Kidney epithelial cell (primary cell): ENCODE data around the gene PPP1R14B. TPM values are rescaled to one million over a fixed set of nuclear protein-coding genes. Genes with fewer than 3 reads are reported as not detected.
A peak's percentile ranks its signal among the peaks of the same experiment; 100 is the strongest.

Experiments
- DNase-seq: peaks from one replicate; pipeline ENCODE4 v3.0.0-alpha.2; 2010; ENCODE audit warnings: low read depth
- H3K27me3 ChIP-seq: 2 replicates; pipeline ENCODE4 v1.6.0; 2011; ENCODE audit warnings: low read length; ENCODE audit not compliant: control insufficient read depth, insufficient read depth
- H3K36me3 ChIP-seq: 2 replicates; pipeline ENCODE4 v1.5.1; 2011; ENCODE audit warnings: low read length; ENCODE audit not compliant: control insufficient read depth, insufficient read depth
- H3K4me3 ChIP-seq: 2 replicates; pipeline ENCODE4 v1.5.1; 2011; ENCODE audit warnings: low read depth, mild to moderate bottlenecking, control low read depth, low read length
- total RNA-seq: library from RNA; depleted of rRNA; stranded (reverse); fragments of >200 nt; gene quantifications from 2 replicates; pipeline ENCODE4 v1.2.3, GENCODE V29; 2015
- TF ChIP-seq, protein P1 (sequence below): IDR thresholded peaks from 2 replicates; pipeline ENCODE4 v1.5.1; 2011; ENCODE audit warnings: mild to moderate bottlenecking, moderate library complexity, low read length, control low read depth, inconsistent platforms; ENCODE audit not compliant: insufficient read depth, poor library complexity, severe bottlenecking

PPP1R14B gene
- total RNA-seq, 1 donor from 2014 or later = 599 TPM

DNA sequence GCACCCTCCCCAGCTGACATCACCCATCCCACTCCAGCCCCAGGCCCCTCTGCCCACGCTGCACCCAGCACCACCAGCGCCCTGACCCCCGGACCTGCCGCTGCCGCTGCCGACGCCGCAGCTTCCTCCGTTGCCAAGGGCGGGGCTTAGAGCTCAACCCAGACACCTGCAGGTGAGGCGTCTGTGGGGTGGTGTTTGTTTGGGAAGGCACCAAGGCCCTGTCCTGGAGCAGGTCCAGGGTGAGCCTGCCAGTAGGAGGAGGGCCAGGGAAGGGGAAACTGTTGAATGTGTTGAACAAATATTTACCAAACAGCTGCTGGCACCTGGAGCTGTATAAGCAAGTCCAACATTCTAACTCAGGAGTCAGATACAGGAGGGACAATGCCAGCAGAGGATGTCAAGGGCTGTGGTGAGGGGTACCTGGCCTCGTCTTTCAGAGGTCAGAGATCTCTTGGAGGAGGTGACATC is 9.2 kb downstream of the PPP1R14B start:
- Histone ChIP-seq H3K27me3 (no peaks in the 10 kb centered on the region), H3K36me3 (no peaks in the 10 kb centered on the region), H3K4me3 (no peak overlapping the region)
- DNase-seq = no peak
- TF ChIP-seq, protein P1, sequence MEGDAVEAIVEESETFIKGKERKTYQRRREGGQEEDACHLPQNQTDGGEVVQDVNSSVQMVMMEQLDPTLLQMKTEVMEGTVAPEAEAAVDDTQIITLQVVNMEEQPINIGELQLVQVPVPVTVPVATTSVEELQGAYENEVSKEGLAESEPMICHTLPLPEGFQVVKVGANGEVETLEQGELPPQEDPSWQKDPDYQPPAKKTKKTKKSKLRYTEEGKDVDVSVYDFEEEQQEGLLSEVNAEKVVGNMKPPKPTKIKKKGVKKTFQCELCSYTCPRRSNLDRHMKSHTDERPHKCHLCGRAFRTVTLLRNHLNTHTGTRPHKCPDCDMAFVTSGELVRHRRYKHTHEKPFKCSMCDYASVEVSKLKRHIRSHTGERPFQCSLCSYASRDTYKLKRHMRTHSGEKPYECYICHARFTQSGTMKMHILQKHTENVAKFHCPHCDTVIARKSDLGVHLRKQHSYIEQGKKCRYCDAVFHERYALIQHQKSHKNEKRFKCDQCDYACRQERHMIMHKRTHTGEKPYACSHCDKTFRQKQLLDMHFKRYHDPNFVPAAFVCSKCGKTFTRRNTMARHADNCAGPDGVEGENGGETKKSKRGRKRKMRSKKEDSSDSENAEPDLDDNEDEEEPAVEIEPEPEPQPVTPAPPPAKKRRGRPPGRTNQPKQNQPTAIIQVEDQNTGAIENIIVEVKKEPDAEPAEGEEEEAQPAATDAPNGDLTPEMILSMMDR = no peak

DNA sequence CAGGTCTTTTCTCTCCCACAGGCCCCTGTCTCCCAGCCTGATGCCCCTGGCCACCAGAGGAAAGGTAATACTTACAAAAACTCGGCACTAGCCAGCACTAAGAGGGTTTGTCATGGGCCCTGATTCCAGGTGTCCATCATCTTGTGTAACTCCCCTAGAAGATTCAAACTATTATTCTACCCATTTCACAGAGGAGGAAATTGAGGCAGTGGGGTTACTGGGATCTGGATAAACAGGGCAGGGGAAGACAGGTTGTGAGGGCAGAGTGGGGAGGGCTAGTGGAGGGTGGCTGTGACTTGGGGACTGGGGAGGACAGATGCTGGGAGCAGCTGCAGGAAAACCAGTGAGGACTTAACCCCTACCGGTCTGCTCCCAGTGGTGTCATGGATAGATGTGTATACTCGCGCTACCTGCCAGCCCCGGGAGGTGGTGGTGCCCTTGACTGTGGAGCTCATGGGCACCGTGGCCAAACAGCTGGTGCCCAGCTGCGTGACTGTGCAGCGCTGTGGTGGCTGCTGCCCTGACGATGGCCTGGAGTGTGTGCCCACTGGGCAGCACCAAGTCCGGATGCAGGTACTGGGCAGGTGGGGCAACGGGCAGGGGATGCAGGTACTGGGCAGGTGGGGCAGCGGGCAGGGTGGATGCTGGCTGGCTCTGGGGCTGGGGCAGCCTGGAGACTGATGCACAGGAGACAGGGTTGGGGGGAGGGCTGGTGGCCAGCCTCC is 11.1 kb downstream of the PPP1R14B start:
- TF ChIP-seq, protein P1 = no peak
- no peaks in the 10 kb centered on the region for H3K27me3 ChIP-seq
- no peaks in the 10 kb centered on the region for H3K36me3 ChIP-seq
- no peak for DNase-seq
- H3K4me3 ChIP-seq = peak overlapping the region; percentile 50

DNA sequence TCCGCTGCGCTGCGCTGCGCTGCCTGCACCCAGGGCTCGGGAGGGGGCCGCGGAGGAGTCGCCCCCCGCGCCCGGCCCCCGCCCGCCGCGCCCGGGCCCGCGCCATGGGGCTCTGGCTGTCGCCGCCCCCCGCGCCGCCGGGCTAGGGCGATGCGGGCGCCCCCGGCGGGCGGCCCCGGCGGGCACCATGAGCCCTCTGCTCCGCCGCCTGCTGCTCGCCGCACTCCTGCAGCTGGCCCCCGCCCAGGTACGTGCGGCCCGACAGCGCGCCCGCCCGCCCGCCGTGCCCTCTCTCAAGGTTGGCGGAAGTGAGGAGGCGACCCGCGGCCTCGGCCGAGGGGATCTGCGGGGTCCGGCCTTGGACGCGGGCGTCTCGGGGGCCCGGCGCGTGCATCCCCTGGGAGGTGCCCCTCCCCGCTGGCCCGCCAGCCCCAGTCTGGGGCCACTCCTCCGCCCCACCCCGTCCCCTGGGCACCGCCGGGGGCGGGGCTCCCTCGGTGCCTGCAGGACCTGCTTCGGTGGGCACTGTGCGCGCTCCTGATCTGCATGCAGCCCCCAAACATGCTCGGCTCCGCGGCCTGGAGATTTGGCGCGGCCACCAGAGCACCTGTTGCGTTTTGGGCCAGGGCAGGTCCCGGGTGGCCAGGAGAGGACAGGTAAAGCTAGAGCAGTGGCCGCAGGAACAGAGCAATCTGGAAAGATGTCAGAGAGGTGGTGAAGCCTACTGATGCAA is 11.9 kb downstream of the PPP1R14B start:
- Histone ChIP-seq H3K4me3 (peak overlapping the region; percentile 50), H3K36me3 (no peaks in the 10 kb centered on the region), H3K27me3 (no peaks in the 10 kb centered on the region)
- DNase-seq = no peak
- TF ChIP-seq, protein P1 = no peak

DNA sequence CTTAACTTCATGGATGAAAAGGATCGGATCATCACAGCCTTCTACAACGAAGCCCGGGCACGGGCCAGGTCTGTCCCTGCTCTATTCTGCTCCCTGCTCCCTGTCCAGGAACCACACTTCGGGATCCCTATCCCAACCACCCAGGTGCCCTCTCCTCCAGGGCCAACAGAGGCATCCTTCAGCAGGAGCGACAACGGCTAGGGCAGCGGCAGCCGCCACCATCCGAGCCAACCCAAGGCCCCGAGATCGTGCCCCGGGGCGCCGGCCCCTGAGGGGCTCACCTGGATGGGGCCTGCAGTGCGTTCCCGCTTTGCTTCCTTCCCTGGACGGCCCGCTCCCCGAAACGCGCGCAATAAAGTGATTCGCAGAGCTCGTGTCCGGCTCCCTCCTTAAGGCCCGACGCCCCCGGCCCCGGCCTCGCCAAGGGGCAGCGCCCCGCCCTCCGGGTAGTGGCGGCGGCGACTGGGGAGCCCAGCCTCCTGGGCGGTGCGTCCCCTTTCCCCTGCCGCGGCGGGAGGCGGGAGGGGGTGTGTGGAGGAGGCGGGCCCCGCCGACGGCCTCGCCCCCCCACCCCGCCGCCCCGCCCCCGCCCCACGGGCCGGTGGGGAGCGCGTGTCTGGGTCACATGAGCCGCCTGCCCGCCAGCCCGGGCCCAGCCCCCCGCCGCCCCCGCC is 12.7 kb downstream of the PPP1R14B start, which contains the start of gene VEGFB:
Gene VEGFB, plus strand, starts transcription at position 672 of the 674 bp plus-strand sequence. CDS start 250 bp downstream, outside the sequence.
- H3K36me3 ChIP-seq = no peaks in the 10 kb centered on the region
- peak within 1 kb of the TSS; percentile 50 for H3K4me3 ChIP-seq
- DNase-seq = no peak
- H3K27me3 ChIP-seq = no peaks in the 10 kb centered on the region
- TF ChIP-seq, protein P1 = no peak

DNA sequence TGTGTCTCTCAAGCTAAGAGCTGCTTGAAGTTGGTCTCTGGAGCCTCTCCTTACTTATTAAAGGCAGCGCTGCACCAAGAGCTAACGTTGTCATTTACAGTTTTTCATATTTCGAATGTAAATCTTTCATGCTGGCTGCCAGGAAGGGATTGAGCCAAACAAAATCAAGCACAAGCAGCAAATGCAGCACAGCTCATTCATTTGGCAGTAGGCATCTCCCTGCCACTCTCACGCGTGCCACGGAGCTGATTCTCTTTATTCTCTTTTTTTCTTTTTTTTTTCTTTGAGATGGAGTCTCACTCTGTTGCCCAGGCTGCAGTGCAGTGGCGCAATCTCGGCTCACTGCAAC is 13.8 kb downstream of the PPP1R14B start:
- no peak for DNase-seq
- no peaks in the 10 kb centered on the region for H3K27me3 ChIP-seq
- TF ChIP-seq, protein P1 = no peak
- no peak overlapping the region for H3K4me3 ChIP-seq
- H3K36me3 ChIP-seq = no peaks in the 10 kb centered on the region
